Memory B cell (primary cell): ENCODE measurements around the gene RNF144A.

Experiments used
- ATAC-seq: fragments of 150-1000 bp; cut with Tn5 transposase; 2 replicates; pipeline ENCODE4 v1.10.0; 2021; ENCODE audit warnings: low read depth, mild to moderate bottlenecking, moderate library complexity
- DNase-seq, 2 donors: peaks; one replicate each; pipeline ENCODE4 v3.0.0; 2022; ENCODE audit warnings: low spot score in 2 of 2
- H3K27ac Mint-ChIP-seq: one replicate; pipeline ENCODE4 v1.8.0; 2022; ENCODE audit warnings: mild to moderate bottlenecking, moderate library complexity, mixed read lengths
- H3K27me3 Mint-ChIP-seq: one replicate; pipeline ENCODE4 v1.8.0; 2022; ENCODE audit warnings: mixed read lengths
- H3K36me3 Mint-ChIP-seq: one replicate; pipeline ENCODE4 v1.8.0; 2022; ENCODE audit warnings: mild to moderate bottlenecking, mixed read lengths
- H3K4me1 Mint-ChIP-seq: one replicate; pipeline ENCODE4 v1.8.0; 2022; ENCODE audit warnings: mixed read lengths
- H3K4me3 Mint-ChIP-seq: one replicate; pipeline ENCODE4 v1.8.0; 2022; ENCODE audit warnings: mild to moderate bottlenecking, moderate library complexity, mixed read lengths
- H3K9me3 Mint-ChIP-seq: one replicate; pipeline ENCODE4 v1.8.0; 2022; ENCODE audit warnings: mixed read lengths

The RNF144A gene

DNA sequence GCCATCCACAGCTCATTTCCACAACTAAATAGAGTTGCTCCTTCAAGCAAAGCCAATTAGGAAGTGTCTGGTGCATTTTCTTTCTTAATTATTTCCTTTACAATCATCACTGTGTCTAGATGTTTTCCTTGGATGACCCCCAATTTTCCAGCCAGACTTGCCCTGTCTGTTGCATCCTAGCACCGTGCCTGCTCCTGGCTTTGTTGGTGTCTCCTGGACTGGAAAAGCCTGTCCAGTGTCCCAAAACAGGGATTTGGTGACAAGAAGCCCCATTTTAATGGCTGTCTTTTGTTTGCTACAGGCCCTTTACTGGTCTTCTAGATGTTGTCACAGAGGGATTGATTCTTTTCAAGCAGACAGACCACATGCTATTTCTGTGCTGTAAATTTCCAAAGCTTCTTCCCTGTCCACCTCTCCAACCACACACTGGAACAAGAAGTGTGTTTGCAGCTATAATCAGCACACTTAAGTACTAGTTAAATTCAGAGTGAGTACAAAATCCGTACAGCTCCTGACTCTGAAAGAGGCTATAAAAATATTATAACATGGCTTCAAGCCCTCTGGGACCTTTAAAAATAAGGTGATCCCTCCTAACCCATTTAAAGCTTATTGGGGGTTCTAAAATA lies 38.4 kb downstream of the RNF144A start:
- no peak for ATAC-seq
- Mint-ChIP-seq H3K4me3 (no peak overlapping the region), H3K4me1 (no peaks in the 10 kb centered on the region), H3K27ac (no peak overlapping the region), H3K9me3 (no peaks in the 10 kb centered on the region), H3K27me3 (no peaks in the 10 kb centered on the region), H3K36me3 (no peaks in the 10 kb centered on the region)
- DNase-seq: no peak

DNA sequence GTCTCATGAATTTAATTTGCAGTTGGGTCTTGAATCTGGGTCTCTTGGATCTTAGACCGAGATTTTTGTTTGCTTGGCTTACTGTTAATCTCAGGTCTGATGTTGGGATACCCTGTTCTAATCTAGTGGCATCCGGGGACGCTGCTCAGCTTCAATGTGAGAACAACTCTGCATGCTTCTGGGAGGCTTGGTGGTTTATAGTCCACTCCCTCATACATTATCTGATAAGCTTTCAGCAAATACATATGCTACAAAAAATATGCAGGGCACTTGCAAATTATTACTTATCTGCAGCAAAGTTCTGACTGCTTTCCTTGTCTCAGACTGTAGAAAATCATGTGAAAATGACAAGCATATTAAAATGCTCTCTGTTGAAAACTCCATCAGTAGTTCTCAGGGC lies 39.4 kb downstream of the RNF144A start:
- Mint-ChIP-seq H3K27ac (no peak overlapping the region), H3K4me1 (no peaks in the 10 kb centered on the region), H3K36me3 (no peaks in the 10 kb centered on the region), H3K27me3 (no peaks in the 10 kb centered on the region), H3K9me3 (no peaks in the 10 kb centered on the region), H3K4me3 (no peak overlapping the region)
- DNase-seq (no peak), ATAC-seq (no peak)

DNA sequence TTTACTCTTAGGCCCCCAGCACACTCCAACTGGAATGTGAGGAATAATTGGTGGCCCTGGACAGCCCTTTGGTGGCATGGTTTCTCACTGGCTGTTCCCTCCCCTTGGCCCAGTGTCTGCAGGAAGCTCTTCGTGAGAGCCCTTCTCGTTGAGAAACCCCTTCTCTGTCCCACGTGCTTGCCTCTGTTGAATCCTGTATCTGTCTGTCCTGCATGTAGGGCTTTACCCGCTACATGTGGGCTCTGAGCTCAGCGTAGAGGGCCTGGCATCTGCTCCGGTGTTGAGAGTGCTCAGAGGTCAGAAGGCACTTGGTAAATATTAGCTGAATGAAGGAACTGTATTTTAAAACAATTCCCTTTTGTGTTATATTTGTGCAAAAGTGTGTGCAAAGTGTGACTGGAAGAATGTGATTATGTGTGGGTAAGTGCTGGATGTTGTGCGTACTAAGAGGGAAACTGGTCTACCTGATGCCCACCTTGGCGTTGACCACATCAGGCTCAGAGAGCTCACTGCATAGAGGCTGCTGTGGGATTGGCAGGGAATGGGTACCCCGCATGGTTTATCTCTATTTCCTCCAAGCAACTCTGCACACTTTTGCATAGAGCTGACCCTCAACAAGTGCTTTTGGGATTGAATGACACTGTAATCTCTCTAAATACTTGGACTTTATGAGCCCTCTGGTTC lies 40.0 kb downstream of the RNF144A start:
- Mint-ChIP-seq H3K4me3 (no peak overlapping the region), H3K27me3 (no peaks in the 10 kb centered on the region), H3K9me3 (no peaks in the 10 kb centered on the region), H3K36me3 (no peaks in the 10 kb centered on the region), H3K4me1 (no peaks in the 10 kb centered on the region), H3K27ac (no peak overlapping the region)
- DNase-seq: no peak
- ATAC-seq: no peak

DNA sequence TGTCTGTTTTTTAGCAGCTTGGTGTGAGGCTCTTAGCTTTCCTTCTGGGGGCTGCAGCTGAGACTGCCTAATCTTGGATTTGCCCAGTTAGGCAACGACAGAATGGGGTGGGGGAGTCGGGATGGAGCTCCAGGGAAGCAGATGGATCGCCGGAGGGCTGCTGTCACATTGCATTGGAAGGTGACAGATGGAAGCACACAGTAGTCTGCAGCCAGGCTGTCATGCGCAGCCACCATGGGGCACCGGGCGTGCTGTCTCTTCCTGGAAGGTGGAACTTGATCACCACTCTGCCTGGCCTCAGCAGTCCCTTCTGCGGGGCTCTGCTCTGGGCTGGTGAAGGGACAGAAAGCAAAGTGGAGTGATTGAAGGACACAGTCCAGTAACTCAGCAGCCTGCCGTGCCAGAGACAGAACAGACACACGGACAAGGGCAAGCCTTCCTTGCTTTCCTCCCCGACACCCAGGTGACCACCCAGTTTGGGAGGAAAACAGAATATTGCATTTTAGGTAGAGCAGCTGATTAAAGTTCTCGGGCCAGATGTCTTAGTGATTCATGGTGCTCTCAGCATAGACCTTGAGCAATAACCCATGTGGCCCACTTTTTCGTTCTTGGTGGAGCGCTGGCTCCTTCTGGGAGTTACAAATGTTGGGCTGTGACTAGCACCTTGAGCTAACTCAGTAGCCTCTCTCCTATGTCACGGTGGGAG lies 40.9 kb downstream of the RNF144A start:
- Mint-ChIP-seq H3K9me3 (no peaks in the 10 kb centered on the region), H3K4me3 (no peak overlapping the region), H3K36me3 (no peaks in the 10 kb centered on the region), H3K27me3 (no peaks in the 10 kb centered on the region), H3K27ac (no peak overlapping the region), H3K4me1 (no peaks in the 10 kb centered on the region)
- DNase-seq (no peak), ATAC-seq (no peak)

DNA sequence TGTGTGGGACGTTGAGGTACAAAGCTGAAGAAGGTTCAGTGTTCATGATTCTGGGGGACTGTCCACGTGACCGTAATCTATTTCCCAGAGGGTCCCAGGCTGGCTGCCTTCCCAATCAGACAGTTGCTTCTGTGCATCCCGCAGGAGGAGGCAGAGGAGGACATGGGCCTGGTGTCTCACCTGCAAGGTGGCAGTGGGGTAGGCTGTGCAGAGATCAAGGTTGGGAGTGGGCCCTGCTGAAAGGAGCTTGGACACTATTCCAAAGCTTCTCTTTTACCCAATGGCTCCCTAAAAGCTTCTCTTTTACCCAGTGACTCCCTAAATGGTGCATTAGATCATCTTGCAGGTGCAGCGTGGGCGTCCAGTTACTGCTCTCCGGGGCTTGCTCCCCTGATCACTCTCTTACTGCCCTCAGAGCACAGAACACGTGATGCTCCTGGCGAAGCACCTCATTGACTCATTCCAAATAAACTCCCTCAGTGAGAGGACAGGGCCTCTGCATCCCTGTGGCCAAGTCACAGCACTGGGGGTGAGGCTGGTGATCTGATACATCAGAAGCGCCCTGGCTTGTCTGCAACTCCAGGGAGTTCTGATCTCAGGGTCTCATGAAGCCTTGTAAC lies 41.5 kb downstream of the RNF144A start:
- Mint-ChIP-seq H3K9me3 (no peaks in the 10 kb centered on the region), H3K4me3 (no peak overlapping the region), H3K36me3 (no peaks in the 10 kb centered on the region), H3K4me1 (no peaks in the 10 kb centered on the region), H3K27ac (no peak overlapping the region), H3K27me3 (no peaks in the 10 kb centered on the region)
- DNase-seq (no peak), ATAC-seq (no peak)

DNA sequence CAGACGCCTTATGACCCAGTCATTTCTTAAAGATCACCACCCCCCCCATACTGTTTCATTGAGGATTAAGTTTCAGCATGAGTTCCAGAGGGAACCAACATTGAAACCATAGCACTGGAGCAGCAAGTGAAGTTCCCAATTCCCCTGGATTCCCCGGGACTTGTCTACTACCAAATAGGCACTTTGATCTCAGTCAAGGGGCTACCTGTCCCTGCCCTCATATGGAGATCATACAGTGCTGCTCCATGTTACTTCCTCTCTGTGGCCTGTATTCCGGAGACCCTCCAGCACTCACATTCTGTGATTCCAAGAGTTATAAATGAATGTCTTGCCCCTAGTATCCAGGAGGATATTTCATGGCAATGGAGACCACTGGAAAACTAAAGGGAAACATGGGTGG lies 42.5 kb downstream of the RNF144A start:
- Mint-ChIP-seq H3K36me3 (peaks cover 2% of the 10 kb centered on the region), H3K4me1 (no peaks in the 10 kb centered on the region), H3K27ac (no peak overlapping the region), H3K27me3 (no peaks in the 10 kb centered on the region), H3K9me3 (no peaks in the 10 kb centered on the region), H3K4me3 (no peak overlapping the region)
- no peak for DNase-seq
- no peak for ATAC-seq

DNA sequence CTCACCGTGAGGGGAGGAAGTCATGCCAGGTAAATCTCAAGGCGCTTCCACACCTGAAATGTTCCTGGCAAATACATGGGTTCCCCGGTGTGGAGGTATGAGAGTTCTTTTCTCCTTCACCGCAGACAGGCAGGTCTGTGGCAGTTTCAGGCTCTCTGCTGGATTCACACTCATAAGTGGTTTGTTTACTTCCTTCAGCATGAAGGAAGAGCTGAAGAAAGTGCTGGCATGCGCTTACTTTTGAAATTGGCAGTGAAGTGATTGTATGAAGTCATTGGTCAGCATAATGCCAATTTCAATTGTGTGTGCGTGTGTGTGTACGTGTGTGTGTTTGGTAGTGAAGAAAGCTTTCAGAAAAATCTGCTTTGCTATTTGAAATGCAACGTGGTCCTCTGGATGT lies 43.4 kb downstream of the RNF144A start:
- DNase-seq (no peak), ATAC-seq (no peak)
- peaks cover 2% of the 10 kb centered on the region for H3K36me3 Mint-ChIP-seq
- no peaks in the 10 kb centered on the region for H3K9me3 Mint-ChIP-seq
- no peak overlapping the region for H3K27ac Mint-ChIP-seq
- no peaks in the 10 kb centered on the region for H3K4me1 Mint-ChIP-seq
- no peaks in the 10 kb centered on the region for H3K27me3 Mint-ChIP-seq
- no peak overlapping the region for H3K4me3 Mint-ChIP-seq

DNA sequence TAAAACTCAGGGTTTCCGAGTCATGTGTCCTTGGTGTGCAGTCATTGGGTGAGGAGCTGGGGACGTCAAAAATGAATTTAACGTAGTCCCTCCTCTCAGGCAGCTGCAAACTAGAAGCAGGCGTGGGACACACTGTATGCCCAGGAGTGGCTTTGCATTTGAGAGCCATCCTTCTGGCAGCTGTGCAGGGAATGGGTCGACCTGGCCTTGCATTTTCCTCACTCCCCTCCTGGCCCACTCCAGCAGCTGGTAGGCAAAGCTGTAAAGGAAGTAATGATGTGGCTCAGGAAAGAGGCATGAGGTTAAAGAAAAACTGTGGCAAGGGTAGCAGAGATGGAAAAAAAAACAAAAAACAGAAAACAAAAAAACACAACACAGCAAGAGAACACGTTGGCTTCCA lies 46.5 kb downstream of the RNF144A start:
- DNase-seq (no peak), ATAC-seq (no peak)
- Mint-ChIP-seq H3K36me3 (peaks cover 2% of the 10 kb centered on the region), H3K9me3 (no peaks in the 10 kb centered on the region), H3K27ac (no peak overlapping the region), H3K27me3 (no peaks in the 10 kb centered on the region), H3K4me1 (no peaks in the 10 kb centered on the region), H3K4me3 (no peak overlapping the region)

DNA sequence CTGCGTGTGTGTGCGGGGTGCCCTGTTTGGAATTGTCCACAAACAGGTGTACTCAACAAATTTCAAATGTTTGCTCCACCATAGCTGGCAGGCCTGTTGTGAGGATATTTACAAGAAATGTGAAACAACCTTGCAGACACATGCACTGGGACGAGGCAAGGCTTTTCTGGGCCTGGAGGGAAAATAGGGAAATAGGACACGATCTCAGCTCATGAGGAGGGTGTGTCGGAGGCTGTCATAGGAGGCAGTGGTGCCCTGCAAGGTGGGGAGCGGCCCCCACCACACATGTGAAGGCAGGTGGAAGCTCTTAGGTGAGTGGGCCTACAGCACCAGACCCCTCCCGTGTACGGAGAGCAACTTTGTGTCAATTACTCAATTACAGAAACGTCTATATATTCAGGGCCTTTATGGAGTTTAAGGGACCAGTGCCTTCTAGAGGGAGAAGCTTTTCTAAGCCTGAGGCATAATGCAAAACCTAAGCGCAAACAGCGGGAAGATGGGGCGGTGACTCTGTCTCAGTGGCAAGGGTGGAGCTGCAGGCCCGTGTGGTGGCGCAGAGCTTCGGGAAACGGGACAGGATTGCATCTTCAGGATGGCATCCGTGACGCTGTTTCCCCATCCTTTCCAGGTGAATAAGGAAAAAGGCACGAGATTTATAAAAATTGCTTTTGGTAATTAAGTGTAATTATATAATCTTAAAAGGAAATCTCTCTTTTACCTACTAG lies 48.0 kb downstream of the RNF144A start:
- no peaks in the 10 kb centered on the region for H3K9me3 Mint-ChIP-seq
- H3K4me3 Mint-ChIP-seq: no peak overlapping the region
- H3K4me1 Mint-ChIP-seq: no peaks in the 10 kb centered on the region
- H3K27me3 Mint-ChIP-seq: no peaks in the 10 kb centered on the region
- H3K36me3 Mint-ChIP-seq: peaks cover 2% of the 10 kb centered on the region
- ATAC-seq (no peak), DNase-seq (no peak)
- H3K27ac Mint-ChIP-seq: no peak overlapping the region

DNA sequence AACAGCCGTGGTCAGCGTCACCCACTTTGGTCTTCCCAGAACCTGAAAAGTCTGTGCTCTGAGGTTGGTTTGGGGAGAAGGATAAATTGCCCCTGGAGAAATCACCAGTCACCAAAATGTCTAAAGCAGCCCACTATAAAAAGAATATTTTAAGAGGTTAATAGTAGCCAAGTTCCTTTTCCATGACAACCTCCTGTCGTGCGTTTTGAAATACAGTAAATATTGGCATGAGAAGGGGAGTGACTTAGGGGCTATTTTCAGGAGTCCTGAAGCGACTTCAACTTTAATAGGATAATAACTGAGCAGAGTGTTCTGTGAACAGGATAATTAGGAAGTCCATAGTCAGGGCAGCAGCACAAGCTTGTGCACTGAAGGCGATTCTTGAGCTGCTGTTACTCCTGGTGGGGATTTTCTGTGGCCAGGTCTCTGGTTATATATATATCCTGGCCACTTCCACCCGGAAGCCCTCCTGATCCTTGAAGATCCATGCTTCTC lies 49.3 kb downstream of the RNF144A start:
- H3K9me3 Mint-ChIP-seq: no peaks in the 10 kb centered on the region
- DNase-seq: no peak
- H3K36me3 Mint-ChIP-seq: peaks cover 2% of the 10 kb centered on the region
- H3K4me3 Mint-ChIP-seq: no peak overlapping the region
- no peak overlapping the region for H3K27ac Mint-ChIP-seq
- no peaks in the 10 kb centered on the region for H3K27me3 Mint-ChIP-seq
- no peaks in the 10 kb centered on the region for H3K4me1 Mint-ChIP-seq
- no peak for ATAC-seq

DNA sequence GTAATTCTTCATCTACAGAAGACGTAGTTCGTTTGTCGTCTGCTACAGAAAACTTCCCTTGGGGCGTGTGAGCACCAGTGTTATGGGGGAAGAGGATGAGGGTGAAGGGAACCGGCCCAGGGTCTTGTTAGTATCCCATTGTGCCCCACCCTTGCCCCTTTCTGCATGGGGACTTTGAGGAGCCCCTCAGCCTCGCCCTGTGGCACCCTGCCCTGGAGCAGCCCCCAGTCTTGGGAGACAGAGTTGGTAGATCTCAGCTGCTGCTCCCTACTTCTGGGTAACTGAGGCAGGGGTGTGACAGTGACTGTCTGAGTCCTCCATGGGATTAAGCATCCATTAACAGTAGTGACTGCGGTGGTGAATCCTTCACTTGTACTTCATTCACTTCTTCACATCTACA lies 50.1 kb downstream of the RNF144A start:
- ATAC-seq: no peak
- H3K4me1 Mint-ChIP-seq: no peaks in the 10 kb centered on the region
- no peaks in the 10 kb centered on the region for H3K9me3 Mint-ChIP-seq
- H3K27ac Mint-ChIP-seq: no peak overlapping the region
- no peak overlapping the region for H3K4me3 Mint-ChIP-seq
- no peaks in the 10 kb centered on the region for H3K27me3 Mint-ChIP-seq
- DNase-seq: no peak
- H3K36me3 Mint-ChIP-seq: peaks cover 2% of the 10 kb centered on the region

DNA sequence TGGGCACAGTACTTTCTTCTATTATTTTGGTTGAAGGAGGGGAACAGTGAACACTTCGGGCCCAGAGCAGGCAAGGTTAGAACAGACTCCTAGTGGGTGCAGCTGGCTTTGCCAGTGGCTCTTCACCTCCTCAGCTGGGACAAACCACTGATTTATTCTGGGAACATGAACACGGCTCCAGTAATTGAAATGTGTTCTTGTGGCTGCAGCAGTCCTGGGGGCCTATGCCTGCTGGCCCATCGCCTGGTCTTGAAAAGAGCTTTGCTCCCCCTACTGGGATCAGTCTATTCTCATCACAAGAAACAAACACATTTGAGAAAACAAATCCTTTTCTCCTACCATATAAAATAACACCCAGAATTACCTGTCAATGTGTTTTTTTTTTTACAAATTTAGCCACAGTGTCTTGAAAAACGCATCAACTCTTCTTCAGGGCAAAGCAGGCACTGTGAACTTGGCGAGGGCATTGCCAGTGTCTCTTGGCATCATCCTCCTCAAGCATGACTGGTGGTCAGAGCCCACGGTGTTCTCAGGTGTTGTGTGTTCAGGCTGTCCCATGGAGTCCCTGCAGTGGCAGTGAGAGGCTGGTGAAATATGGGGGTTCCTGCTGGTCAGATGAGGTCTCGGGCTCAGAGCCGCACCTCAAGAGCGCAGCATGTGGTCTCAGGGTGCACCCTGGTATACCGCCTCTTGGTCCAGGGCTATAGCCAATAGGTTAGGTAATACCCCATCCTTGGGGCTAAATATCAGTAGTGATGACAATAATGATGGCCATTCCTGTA lies 51.3 kb downstream of the RNF144A start:
- Mint-ChIP-seq H3K27ac (no peak overlapping the region), H3K9me3 (no peaks in the 10 kb centered on the region), H3K36me3 (peaks cover 2% of the 10 kb centered on the region), H3K27me3 (no peaks in the 10 kb centered on the region), H3K4me3 (no peak overlapping the region), H3K4me1 (no peaks in the 10 kb centered on the region)
- DNase-seq (no peak), ATAC-seq (no peak)

DNA sequence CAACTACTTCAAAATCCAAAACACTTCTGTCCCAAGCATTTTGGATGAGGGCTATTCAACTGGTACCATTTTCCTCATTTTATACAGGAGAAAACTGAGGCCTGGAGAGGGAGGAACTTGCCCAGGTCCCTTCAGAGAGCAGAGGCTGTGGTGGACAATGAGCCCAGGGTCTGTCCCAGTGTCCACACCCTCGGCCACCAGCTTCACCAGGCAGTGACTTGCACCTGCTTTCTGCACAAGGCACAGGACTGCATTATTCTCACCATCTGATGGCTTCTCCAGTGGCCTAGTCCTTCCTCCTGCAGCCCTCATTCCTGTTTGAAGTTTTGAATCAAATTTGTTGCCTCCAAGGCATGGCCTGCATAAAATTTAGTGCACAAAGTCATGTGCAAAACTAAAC lies 53.3 kb downstream of the RNF144A start:
- no peak for ATAC-seq
- Mint-ChIP-seq H3K4me3 (no peak overlapping the region), H3K4me1 (no peaks in the 10 kb centered on the region), H3K36me3 (no peaks in the 10 kb centered on the region), H3K9me3 (no peaks in the 10 kb centered on the region), H3K27ac (no peak overlapping the region), H3K27me3 (no peaks in the 10 kb centered on the region)
- no peak for DNase-seq
